Measurements from ENCODE around the gene STK32B. TPM values are rescaled to one million over a fixed set of nuclear protein-coding genes. Genes with fewer than 3 reads are reported as not detected.

STK32B gene
- total and polyA plus RNA-seq, 2 donors (not counting 1 experiment from before 2014, with no cell fraction given), result 0.22 to 0.30 TPM

DNA sequence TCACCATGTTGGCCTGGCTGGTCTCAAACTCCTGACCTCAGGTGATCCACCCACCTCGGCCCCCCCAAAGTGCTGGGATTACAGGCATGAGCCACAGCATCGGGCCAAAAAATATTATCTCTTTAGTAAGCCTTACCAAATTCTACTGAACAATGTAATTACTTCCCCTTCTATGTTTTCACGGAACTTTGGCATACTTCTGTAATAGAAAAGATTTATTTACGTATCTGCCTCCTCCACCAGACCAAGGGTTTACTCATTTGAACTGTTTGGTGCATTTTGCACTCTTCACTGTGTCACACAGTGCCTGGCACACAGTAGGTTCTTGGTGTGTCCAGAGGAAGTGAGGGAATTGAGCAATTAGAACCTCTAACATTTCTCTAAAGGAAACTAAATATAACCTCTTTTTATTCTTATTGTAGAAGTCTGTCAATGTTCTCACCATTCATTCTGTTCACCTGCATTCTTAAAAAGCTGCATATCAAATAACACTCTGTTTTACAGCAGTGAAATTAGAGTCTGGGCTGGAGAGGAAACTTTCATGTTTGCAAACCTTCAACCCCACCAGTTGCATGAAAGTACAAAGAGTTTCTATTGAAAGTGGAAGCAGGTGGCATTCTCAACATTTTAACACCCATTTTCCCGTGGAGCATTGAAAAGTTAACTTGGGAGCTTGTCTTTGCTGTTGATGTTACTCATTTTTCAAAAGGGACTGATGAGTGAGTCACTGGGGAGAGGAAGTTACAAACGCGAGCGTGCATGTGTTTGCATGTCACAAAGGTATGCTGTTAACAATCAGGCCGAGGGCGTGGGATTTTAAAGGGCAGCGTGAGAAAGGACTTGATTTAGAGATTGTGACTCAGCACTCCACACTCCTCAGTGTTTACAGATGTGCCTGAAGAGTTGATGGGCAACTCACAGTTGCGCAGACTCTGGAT, 314.1 kb downstream of the STK32B start:
- ChIA-PET CTCF (no interaction called here), POLR2A (no interaction called here)
- H3K27ac ChIP-seq (ENCODE audit: low read length in 2 of 2), result no peak overlapping the region
- no peaks in the 10 kb centered on the region for H4K20me1 ChIP-seq (ENCODE audit: control insufficient read depth, insufficient read depth, low read length, poor library complexity, severe bottlenecking)
- DNase-seq (no peak), ATAC-seq (ENCODE audit: low read depth) (no peak)
- no peaks in the 10 kb centered on the region for H3K9me3 Mint-ChIP-seq (ENCODE audit: insufficient read depth)
- H3K27me3 ChIP-seq (replicated peaks in 1 of 4; ENCODE audit: control extremely low read depth in 1 of 4, control insufficient read depth in 3 of 4, insufficient read depth in 4 of 4, low read length in 3 of 4), result no peaks in the 10 kb centered on the region
- no peak overlapping the region for H3K4me3 ChIP-seq (ENCODE audit: control extremely low read depth in 1 of 5, extremely low read depth in 1 of 5, insufficient read depth in 1 of 5, low read depth in 2 of 5, low read length in 4 of 5)
- 93% methylated on average over 4 of the region's 12 CpGs for WGBS (ENCODE audit: insufficient coverage)
- H3K9ac ChIP-seq (ENCODE audit: low read length), result no peak overlapping the region
- no peak overlapping the region for H3K4me2 ChIP-seq (replicated peaks; ENCODE audit: low read depth, low read length, poor library complexity, severe bottlenecking)
- TF ChIP-seq, protein P1, sequence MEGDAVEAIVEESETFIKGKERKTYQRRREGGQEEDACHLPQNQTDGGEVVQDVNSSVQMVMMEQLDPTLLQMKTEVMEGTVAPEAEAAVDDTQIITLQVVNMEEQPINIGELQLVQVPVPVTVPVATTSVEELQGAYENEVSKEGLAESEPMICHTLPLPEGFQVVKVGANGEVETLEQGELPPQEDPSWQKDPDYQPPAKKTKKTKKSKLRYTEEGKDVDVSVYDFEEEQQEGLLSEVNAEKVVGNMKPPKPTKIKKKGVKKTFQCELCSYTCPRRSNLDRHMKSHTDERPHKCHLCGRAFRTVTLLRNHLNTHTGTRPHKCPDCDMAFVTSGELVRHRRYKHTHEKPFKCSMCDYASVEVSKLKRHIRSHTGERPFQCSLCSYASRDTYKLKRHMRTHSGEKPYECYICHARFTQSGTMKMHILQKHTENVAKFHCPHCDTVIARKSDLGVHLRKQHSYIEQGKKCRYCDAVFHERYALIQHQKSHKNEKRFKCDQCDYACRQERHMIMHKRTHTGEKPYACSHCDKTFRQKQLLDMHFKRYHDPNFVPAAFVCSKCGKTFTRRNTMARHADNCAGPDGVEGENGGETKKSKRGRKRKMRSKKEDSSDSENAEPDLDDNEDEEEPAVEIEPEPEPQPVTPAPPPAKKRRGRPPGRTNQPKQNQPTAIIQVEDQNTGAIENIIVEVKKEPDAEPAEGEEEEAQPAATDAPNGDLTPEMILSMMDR (IDR thresholded peaks at IDR 0.05), result no peak
- no peak for TF ChIP-seq EZH2 (IDR thresholded peaks at IDR 0.05; ENCODE audit: borderline replicate concordance, insufficient read depth, low read depth, low read length, poor library complexity, severe bottlenecking)
- no peaks in the 10 kb centered on the region for H3K9me3 ChIP-seq (ENCODE audit: control extremely low read depth in 1 of 3, control insufficient read depth in 2 of 3, insufficient read depth in 1 of 3, low read length in 2 of 3)
- no peaks in the 10 kb centered on the region for H3K79me2 ChIP-seq (ENCODE audit: control insufficient read depth, insufficient read depth, low read length)
- no peak overlapping the region for H3K4me3 Mint-ChIP-seq
- no peak overlapping the region for H3K27ac Mint-ChIP-seq
- no peaks in the 10 kb centered on the region for H3K36me3 ChIP-seq (replicated peaks in 1 of 2; ENCODE audit: control extremely low read depth in 1 of 2, control insufficient read depth in 1 of 2, extremely low read depth in 1 of 2, insufficient read depth in 2 of 2, low read length in 1 of 2)
- H3K4me1 Mint-ChIP-seq, result no peaks in the 10 kb centered on the region
- no peak overlapping the region for H2AFZ ChIP-seq (ENCODE audit: insufficient read depth, low read depth, low read length, poor library complexity, severe bottlenecking)
- no peaks in the 10 kb centered on the region for H3K27me3 Mint-ChIP-seq
- H3K4me1 ChIP-seq (ENCODE audit: control insufficient read depth in 2 of 2, insufficient read depth in 2 of 2, low read length in 2 of 2), result no peaks in the 10 kb centered on the region
- intact Hi-C loops (cut with micrococcal nuclease), result no loop called here

DNA sequence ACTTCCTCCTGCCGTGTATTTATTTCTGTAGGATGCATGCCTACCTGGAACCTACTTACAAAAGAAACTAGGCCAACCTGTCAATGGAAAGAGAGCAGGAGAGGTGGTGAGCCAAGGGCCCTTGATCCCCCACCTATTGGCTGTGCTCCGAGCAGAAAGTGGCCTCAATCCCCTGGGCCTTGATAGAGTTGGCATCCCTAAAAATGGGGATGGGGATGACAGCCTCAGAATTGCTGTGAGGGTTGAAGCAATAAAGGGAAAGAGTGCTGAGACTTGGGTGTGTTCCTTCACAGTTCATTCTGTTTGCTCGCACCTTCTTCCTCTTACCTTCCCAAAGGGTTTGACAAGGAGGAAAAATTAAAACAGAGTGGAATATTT, 314.7 kb downstream of the STK32B start:
- H3K27me3 Mint-ChIP-seq, result no peaks in the 10 kb centered on the region
- H3K9me3 ChIP-seq (ENCODE audit: control extremely low read depth in 1 of 3, control insufficient read depth in 2 of 3, insufficient read depth in 1 of 3, low read length in 2 of 3), result no peaks in the 10 kb centered on the region
- ATAC-seq (ENCODE audit: low read depth) (no peak), DNase-seq (no peak)
- no peak overlapping the region for H2AFZ ChIP-seq (ENCODE audit: insufficient read depth, low read depth, low read length, poor library complexity, severe bottlenecking)
- H3K36me3 ChIP-seq (replicated peaks in 1 of 2; ENCODE audit: control extremely low read depth in 1 of 2, control insufficient read depth in 1 of 2, extremely low read depth in 1 of 2, insufficient read depth in 2 of 2, low read length in 1 of 2), result no peaks in the 10 kb centered on the region
- CTCF ChIA-PET, result no interaction called here
- no peak overlapping the region for H3K27ac Mint-ChIP-seq
- intact Hi-C loops (cut with micrococcal nuclease), result no loop called here
- no peak overlapping the region for H3K27ac ChIP-seq (ENCODE audit: low read length in 2 of 2)
- H3K27me3 ChIP-seq (replicated peaks in 1 of 4; ENCODE audit: control extremely low read depth in 1 of 4, control insufficient read depth in 3 of 4, insufficient read depth in 4 of 4, low read length in 3 of 4), result no peaks in the 10 kb centered on the region
- no peaks in the 10 kb centered on the region for H3K9me3 Mint-ChIP-seq (ENCODE audit: insufficient read depth)
- no peaks in the 10 kb centered on the region for H4K20me1 ChIP-seq (ENCODE audit: control insufficient read depth, insufficient read depth, low read length, poor library complexity, severe bottlenecking)
- no peak overlapping the region for H3K4me3 ChIP-seq (ENCODE audit: control extremely low read depth in 1 of 5, extremely low read depth in 1 of 5, insufficient read depth in 1 of 5, low read depth in 2 of 5, low read length in 4 of 5)
- no peaks in the 10 kb centered on the region for H3K4me1 Mint-ChIP-seq
- 75% methylated on average over 1 of the region's 3 CpGs for WGBS (ENCODE audit: insufficient coverage)
- no peak overlapping the region for H3K4me2 ChIP-seq (replicated peaks; ENCODE audit: low read depth, low read length, poor library complexity, severe bottlenecking)
- no peaks in the 10 kb centered on the region for H3K79me2 ChIP-seq (ENCODE audit: control insufficient read depth, insufficient read depth, low read length)
- no peak overlapping the region for H3K4me3 Mint-ChIP-seq
- H3K9ac ChIP-seq (ENCODE audit: low read length), result no peak overlapping the region
- H3K4me1 ChIP-seq (ENCODE audit: control insufficient read depth in 2 of 2, insufficient read depth in 2 of 2, low read length in 2 of 2), result no peaks in the 10 kb centered on the region
- no peak for TF ChIP-seq EZH2 (IDR thresholded peaks at IDR 0.05; ENCODE audit: borderline replicate concordance, insufficient read depth, low read depth, low read length, poor library complexity, severe bottlenecking)
- TF ChIP-seq, protein P1 (IDR thresholded peaks at IDR 0.05), result no peak
- POLR2A ChIA-PET, result no interaction called here
